DMS79 (cell line): ENCODE results near the gene MBNL1.
"Not testable (repeated sequence)": the region's sequence is repeated elsewhere in the genome, so short reads cannot be mapped to it uniquely, and the experiment has no call there.

Source experiments
- DNase-seq: peaks from one replicate; lab custom pipeline; 2025; lab: John Stamatoyannopoulos, UW

MBNL1 gene

GRCh38 chr3:152403632-152404066, 134.9 kb downstream of the MBNL1 start:
- no peak for DNase-seq

GRCh38 chr3:152404976-152405375, 136.2 kb downstream of the MBNL1 start:
- DNase-seq = no peak

GRCh38 chr3:152405915-152406802, 137.4 kb downstream of the MBNL1 start:
- DNase-seq = peak; percentile 35

- no peak for DNase-seq
These were observed 144.5 kb downstream of the MBNL1 start for GRCh38 chr3:152413240-152413639.

- no peak for DNase-seq
These were observed 148.3 kb downstream of the MBNL1 start for GRCh38 chr3:152416808-152417580.

- no peak for DNase-seq
These were observed 151.0 kb downstream of the MBNL1 start for GRCh38 chr3:152419748-152420147.

- DNase-seq = no peak
These were observed 152.4 kb downstream of the MBNL1 start for GRCh38 chr3:152421162-152421561.

GRCh38 chr3:152426393-152426792, 157.7 kb downstream of the MBNL1 start:
- DNase-seq = no peak

- DNase-seq = no peak
These were observed 159.8 kb downstream of the MBNL1 start for GRCh38 chr3:152428577-152428976.

GRCh38 chr3:152430223-152431002, 161.7 kb downstream of the MBNL1 start:
- peak; percentile 44 for DNase-seq

GRCh38 chr3:152434142-152434541, 165.4 kb downstream of the MBNL1 start:
- no peak for DNase-seq

- DNase-seq = not testable (repeated sequence)
These were observed 166.5 kb downstream of the MBNL1 start for GRCh38 chr3:152435210-152435609.

- no peak for DNase-seq
These were observed 168.2 kb downstream of the MBNL1 start for GRCh38 chr3:152436707-152437590.

GRCh38 chr3:152438181-152438580, 169.5 kb downstream of the MBNL1 start:
- no peak for DNase-seq

- no peak for DNase-seq
These were observed 170.0 kb downstream of the MBNL1 start for GRCh38 chr3:152438706-152439105.

GRCh38 chr3:152440243-152440642, 171.5 kb downstream of the MBNL1 start:
- not testable (repeated sequence) for DNase-seq

GRCh38 chr3:152443212-152444023, 174.7 kb downstream of the MBNL1 start:
- DNase-seq = no peak

GRCh38 chr3:152444029-152444641, 175.4 kb downstream of the MBNL1 start:
- DNase-seq = no peak

- DNase-seq = no peak
These were observed 176.5 kb downstream of the MBNL1 start for GRCh38 chr3:152445212-152445611.

GRCh38 chr3:152446495-152446894, 177.8 kb downstream of the MBNL1 start:
- DNase-seq = no peak
